GM10248 (cell line): ENCODE data around the gene KRTAP10-4.
"Not testable (repeated sequence)": the region's sequence is repeated elsewhere in the genome, so short reads cannot be mapped to it uniquely, and the experiment has no call there.

Experiments used
- CTCF ChIA-PET: fragments of 300-600 bp; sonication (Branson Sonifier 250); formaldehyde crosslinking; extraction: SDS; loops from one replicate; lab custom pipeline; 2021; ENCODE audit warnings: antibody characterized with exemption; lab: Yijun Ruan, JAX
- POLR2A ChIA-PET: fragments of 350-650 bp; sonication (Branson Sonifier 250); formaldehyde crosslinking; extraction: SDS; loops from one replicate; lab custom pipeline; 2020; ENCODE audit warnings: antibody characterized with exemption; lab: Yijun Ruan, JAX
- DNase-seq: peaks from one replicate; pipeline ENCODE4 v3.0.0; 2012; ENCODE audit errors: extremely low spot score
- TF ChIP-seq, protein P1 (sequence below): IDR thresholded peaks from 2 replicates; pipeline ENCODE4 v1.5.1; 2012; ENCODE audit warnings: mild to moderate bottlenecking, low read depth; ENCODE audit errors: extremely low read depth, missing control alignments, control extremely low read depth

Gene KRTAP10-4

DNA sequence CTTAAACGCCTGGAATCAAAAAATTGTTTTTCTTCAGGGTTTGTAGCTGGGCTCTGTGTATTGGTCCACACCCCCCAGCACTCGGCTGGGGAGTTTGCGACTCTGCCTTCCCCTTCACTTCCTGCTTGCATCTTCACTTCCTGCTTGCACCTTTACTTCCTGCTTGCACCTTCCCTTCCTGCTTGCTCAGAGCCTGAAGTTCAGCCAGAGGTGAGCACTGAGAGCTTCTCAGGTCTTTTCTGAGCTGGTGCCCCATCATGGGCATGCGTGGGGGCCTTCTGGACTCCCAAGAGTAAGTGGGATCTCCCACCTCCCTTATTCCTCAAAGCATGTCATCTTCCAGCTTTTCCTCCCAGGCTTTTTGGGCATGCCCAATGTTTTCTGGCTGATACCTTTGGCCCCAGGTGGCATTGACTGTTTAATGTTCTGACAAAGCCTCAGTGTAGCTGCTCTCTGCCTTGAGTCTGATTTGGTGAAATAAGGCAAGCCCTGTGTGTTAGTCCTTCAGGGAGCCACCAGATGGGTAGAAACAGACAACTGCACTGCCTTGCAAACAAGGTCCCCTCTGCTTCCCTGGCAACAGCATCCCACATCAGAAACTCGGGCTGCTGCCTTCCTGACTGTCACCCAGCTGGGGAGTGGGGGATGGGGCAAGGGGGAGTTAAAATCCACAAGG, 25.7 kb upstream of the KRTAP10-4 start:
- TF ChIP-seq, protein P1, sequence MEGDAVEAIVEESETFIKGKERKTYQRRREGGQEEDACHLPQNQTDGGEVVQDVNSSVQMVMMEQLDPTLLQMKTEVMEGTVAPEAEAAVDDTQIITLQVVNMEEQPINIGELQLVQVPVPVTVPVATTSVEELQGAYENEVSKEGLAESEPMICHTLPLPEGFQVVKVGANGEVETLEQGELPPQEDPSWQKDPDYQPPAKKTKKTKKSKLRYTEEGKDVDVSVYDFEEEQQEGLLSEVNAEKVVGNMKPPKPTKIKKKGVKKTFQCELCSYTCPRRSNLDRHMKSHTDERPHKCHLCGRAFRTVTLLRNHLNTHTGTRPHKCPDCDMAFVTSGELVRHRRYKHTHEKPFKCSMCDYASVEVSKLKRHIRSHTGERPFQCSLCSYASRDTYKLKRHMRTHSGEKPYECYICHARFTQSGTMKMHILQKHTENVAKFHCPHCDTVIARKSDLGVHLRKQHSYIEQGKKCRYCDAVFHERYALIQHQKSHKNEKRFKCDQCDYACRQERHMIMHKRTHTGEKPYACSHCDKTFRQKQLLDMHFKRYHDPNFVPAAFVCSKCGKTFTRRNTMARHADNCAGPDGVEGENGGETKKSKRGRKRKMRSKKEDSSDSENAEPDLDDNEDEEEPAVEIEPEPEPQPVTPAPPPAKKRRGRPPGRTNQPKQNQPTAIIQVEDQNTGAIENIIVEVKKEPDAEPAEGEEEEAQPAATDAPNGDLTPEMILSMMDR: no peak
- ChIA-PET CTCF (no interaction called here), POLR2A (no interaction called here)
- DNase-seq: no peak

DNA sequence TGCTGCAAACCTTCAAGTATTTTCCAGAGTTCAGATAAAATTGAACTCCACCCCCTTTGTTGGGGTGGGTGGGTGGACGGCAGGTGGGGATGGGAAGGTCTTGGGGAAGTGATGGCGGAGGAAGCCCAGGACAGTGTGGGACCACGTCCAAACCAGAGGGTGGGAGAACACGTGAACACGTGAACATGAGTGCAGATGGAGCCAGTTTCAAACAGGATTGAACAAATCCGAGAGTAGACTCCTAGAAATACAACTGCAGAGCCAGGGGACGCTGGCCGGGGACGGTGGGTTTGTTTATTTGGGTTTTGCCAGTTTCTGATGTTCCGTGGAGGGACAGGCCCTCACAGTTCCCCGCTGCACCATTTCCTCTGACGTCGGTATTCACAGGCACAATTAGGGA, 25.1 kb upstream of the KRTAP10-4 start:
- TF ChIP-seq, protein P1: no peak
- no peak for DNase-seq
- CTCF ChIA-PET: no interaction called here
- POLR2A ChIA-PET: no interaction called here

DNA sequence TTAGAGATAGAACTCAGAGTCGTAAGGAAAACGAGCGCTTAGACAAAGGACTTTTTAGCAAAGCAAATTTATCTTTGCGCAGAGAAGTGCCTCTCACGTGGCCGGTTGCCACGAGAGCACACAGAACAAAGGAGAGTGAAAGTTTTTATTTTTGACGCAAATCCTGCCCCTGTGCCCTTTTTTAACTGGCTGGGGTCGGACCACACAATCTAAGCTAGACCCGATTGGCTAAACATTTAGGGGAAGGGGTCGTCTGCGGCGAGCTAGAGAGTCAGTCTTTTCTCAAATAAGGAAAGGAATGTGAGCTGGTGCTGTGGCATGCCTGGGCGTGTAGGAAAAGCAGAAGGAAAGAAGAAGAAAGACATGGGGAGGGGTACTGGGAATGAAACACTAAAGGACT, 24.6 kb upstream of the KRTAP10-4 start:
- DNase-seq: no peak

DNA sequence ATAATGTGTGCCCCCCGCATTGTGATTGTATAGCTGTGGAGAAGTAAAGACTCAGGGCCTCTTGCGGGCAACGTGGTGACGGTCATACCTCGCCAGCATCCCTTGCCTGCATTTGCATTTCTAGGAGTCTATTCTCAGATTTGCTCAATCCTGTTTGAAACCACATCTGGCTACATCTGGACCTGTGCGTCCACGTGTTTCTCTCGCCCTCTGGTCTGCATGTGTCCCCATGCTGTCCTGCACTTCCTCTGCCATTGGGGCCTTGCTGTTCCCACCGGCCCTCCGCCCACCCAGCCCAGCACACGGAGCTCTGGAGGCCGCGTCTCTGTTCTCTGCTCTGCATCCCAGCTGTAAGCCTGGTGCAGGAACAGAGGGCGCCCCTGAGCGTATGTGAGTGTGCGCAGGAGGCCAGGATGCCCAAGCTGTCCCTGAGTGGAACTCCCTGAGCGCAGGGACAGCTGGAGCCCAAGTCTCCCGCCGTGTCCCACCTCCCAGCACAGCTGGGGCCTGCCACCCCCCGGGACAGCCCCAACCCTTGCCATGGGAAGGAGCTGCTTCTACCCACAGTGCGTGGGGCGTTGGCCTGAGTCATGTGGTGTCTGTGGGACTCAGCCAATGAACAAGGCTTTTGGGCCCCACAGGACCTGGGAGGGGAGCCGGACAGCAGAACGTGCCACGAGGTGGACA, 23.9 kb upstream of the KRTAP10-4 start:
- no peak for DNase-seq
- POLR2A ChIA-PET: no interaction called here
- TF ChIP-seq, protein P1: no peak
- CTCF ChIA-PET: interaction anchor here (1.2 to 1.5 kb wide), 2 partner anchors 10 to 12 kb away, joined by 3 to 4 read pairs; partner anchors contain the start of gene KRTAP10-1

More for the DNA sequence above, 24.6 kb upstream of the KRTAP10-4 start:
- TF ChIP-seq, protein P1: no peak
- POLR2A ChIA-PET: no interaction called here
- CTCF ChIA-PET: interaction anchor here (1.2 to 1.5 kb wide), 2 partner anchors 9 to 13 kb away, joined by 3 to 4 read pairs; partner anchors contain the start of gene KRTAP10-1

DNA sequence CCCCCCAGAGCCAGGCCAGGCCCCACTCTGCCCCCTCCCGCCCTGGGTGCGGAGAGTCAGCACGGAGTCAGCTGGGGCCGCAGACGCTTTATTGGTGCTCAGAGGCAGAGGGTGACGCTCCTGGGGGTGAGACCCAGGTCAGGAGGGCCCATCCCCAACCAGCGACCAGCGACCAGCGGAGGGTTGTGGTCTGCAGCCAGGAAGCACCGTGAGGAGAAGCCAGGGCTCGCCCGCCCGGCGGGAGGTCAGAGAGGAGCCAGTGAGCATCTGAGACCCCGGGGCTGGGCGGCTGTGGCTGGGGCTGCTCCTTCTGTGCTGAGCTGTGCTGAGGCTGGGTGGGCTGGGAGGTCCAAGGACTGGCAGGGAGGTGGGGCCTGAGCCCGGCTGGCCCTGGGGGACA, 23.2 kb upstream of the KRTAP10-4 start:
- CTCF ChIA-PET: interaction anchor here (1.2 to 1.5 kb wide), 2 partner anchors 10 to 12 kb away, joined by 3 to 4 read pairs; partner anchors contain the start of gene KRTAP10-1
- DNase-seq, POLR2A ChIA-PET: not testable (repeated sequence)

DNA sequence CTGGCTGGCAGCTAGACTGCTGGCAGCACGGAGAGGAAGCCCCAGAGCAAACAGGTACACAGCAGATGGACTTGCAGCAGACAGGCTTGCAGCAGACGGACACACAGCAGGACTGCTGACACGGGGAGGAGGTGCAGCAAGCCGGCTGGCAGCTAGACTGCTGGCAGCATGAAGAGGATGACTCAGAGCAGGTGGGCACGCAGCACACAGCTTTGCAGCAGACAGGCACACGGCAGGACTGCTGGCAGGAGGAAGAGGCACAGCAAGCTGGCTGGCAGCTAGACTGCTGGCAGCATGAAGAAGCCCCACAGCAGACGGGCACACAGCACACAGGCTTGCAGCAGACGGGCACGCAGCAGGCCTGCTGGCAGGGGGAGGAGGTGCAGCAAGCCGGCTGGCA, 22.7 kb upstream of the KRTAP10-4 start:
- TF ChIP-seq, protein P1: no peak
- no peak for DNase-seq
- CTCF ChIA-PET: no interaction called here
- POLR2A ChIA-PET: no interaction called here
